Thyroid gland (tissue), 4 donors: ENCODE data around the gene GFOD2.

Experiments used
- POLR2A ChIP-seq, 2 donors: fragments of 450-650 bp; IDR thresholded peaks; one replicate each; pipeline ENCODE4 v1.6.1; 2017; ENCODE audit warnings: antibody characterized with exemption in 2 of 2, mild to moderate bottlenecking in 2 of 2, moderate library complexity in 1 of 2
- TF ChIP-seq, protein P1 (sequence below), 6 experiments: fragments of 200-600 bp in 3 of 6; fragments of 450-650 bp in 3 of 6; sonication (generic) in 3 of 6; IDR thresholded peaks; one replicate each; pipeline ENCODE4 v1.5.1; 2016 to 2019; ENCODE audit warnings: antibody characterized with exemption in 6 of 6, mild to moderate bottlenecking in 2 of 6, inconsistent platforms in 1 of 6, moderate library complexity in 1 of 6

DNA sequence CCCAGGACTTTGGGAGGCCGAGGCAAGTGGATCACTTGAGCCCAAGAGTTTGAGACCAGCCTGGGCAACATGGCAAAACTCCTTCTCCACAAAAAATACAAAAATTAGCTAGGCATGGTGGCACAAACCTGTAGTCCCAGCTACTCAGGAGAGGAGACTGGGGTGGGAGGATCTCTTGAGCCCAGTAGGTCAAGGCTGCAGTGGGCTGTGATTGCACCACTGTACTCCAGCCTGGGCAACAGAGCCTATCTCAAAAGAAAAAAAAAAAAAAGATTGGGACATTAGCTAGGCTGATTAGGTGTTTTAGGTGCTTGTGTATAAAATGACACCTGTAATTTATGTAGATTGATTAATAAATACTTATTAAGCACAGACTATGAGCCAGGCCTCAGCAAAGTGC lies 10.1 kb downstream of the GFOD2 start:
- TF ChIP-seq, protein P1, sequence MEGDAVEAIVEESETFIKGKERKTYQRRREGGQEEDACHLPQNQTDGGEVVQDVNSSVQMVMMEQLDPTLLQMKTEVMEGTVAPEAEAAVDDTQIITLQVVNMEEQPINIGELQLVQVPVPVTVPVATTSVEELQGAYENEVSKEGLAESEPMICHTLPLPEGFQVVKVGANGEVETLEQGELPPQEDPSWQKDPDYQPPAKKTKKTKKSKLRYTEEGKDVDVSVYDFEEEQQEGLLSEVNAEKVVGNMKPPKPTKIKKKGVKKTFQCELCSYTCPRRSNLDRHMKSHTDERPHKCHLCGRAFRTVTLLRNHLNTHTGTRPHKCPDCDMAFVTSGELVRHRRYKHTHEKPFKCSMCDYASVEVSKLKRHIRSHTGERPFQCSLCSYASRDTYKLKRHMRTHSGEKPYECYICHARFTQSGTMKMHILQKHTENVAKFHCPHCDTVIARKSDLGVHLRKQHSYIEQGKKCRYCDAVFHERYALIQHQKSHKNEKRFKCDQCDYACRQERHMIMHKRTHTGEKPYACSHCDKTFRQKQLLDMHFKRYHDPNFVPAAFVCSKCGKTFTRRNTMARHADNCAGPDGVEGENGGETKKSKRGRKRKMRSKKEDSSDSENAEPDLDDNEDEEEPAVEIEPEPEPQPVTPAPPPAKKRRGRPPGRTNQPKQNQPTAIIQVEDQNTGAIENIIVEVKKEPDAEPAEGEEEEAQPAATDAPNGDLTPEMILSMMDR (IDR thresholded peaks at IDR 0.05), result no peak
- no peak for TF ChIP-seq POLR2A (IDR thresholded peaks at IDR 0.05)
